Measurements from ENCODE around the gene KIF4B.

KIF4B gene

DNA sequence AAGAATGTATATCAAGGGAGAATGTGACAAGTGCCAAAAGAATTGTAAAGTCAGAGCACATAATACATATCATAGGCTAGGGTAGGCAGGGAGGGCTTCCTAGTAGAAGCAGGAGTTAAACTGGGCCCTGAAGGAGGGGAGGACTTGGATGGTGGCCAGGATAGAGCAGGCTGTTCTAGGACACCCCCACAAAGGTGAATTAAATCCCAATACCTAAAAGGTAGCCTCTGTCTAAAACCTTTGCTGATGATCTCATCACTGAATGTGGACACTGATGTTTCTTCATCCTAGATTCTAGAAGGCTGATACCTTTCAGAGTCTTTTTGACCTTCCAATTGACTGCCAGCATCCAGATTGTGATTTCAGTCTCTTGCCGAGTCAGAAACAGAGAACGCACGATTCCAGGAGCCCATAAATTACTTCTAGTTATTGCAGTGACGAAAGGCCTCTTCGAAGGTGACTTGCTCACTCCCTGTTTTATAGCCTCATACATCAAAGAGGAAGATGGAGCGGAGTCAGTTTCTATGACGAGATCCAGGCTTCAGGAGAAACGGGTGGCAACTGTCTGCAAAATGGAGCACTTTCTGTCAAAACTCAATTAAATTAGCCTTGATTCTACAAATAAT is 43.2 kb downstream of the KIF4B start:
- DNase-seq: no peak

DNA sequence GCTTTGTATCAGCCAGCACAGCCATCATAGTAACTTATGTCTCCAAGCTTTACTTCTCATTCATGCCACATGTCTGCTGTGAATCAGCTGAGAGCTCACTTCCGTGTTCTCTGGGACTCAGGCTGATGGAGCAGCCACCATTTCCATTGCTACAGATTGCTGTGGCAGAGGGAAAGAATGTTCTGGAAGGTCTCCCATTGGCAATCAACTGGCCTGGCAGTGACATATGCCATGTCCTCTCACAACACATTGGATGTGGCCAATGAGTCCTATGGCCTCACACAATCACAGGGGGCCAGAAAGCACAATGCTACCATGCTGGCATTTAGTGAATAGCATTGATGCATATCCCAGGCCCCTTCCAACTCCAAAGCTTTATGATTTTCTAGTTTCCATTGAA is 44.1 kb downstream of the KIF4B start:
- DNase-seq: no peak

DNA sequence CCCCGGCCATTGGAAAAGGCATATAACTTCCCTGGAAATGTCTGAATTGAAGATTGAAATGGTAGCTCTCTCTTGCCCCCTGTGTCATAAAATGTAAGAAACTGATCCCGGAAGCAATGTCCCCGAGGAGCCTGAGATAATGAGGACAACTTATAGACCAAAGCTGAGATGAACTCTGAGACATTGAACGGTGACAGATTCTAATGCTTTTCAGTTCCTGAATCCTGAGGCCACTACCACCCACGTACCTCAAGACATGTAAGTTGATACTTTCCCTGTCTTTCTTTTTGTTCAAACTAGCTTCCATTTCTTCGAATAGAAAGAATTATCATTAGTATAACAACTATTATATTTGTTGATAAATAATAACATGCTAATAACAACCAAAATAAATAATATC is 51.0 kb downstream of the KIF4B start:
- no peak for DNase-seq

DNA sequence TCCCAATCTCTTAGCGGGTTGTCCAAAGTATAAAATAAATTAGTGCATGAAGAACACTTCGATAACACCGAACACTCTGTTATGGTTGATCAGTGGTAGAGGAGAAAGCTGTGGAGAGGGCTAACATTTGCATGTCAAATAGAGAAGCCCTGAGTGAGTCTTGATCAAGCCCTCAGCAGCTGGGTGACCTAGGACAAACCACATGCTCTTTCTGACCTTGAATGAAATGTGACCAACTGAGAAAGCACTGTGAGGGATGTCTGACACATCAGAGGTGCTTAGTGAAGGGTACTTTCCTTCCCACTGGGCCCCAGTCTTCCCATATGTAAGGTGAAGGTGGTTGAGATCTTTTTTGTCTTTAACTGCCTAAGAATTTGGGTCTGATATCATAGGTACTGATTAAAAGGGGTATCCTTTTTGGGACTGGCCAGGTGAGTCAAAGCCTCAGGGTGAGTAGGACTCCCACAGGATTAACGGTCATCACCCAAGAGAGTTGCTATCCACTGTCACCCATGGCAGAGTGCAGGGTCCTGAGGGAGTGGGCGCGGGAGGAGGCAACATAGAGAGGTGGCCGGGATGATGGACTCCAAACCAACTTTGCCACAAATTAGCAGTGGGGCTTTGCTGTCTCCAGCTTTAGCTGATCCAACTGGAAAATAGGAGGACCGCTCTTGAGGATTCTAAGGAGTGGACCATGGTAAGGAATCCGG is 53.5 kb downstream of the KIF4B start:
- no peak for DNase-seq
